ENCODE results near the gene MAPK11.
A peak's percentile ranks its signal among the peaks of the same experiment; 100 is the strongest.
"Not testable (repeated sequence)": the region's sequence is repeated elsewhere in the genome, so short reads cannot be mapped to it uniquely, and the experiment has no call there.

MAPK11 gene

GRCh38 chr22:50275181-50276055 is 5.2 kb upstream of the MAPK11 start:
- DNase-seq, result no peak

GRCh38 chr22:50274771-50275170 is 4.6 kb upstream of the MAPK11 start:
- DNase-seq, result no peak

- peak; percentile 50 for DNase-seq
Observed at GRCh38 chr22:50274311-50274710, 4.1 kb upstream of the MAPK11 start.

DNA sequence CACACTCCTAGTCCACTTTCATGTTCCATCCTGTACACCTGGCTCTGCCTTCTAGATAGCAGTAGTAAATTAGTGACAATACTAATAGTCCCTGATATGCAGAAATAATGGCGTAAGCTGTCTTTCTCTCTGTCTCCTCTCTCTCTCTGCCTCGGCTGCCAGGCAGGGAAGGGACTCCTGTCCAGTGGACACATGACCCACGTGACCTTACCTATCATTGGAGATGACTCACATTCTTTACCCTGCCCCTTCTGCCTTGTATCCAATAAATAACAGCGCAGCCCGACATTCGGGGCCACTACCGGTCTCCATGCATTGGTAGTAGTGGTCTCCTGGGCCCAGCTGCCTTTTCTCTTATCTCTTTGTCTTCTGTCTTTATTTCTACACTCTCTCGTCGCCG is 3.6 kb upstream of the MAPK11 start:
- DNase-seq, result not testable (repeated sequence)

- not testable (repeated sequence) for DNase-seq
Observed at GRCh38 chr22:50273352-50273751, 3.2 kb upstream of the MAPK11 start.

DNA sequence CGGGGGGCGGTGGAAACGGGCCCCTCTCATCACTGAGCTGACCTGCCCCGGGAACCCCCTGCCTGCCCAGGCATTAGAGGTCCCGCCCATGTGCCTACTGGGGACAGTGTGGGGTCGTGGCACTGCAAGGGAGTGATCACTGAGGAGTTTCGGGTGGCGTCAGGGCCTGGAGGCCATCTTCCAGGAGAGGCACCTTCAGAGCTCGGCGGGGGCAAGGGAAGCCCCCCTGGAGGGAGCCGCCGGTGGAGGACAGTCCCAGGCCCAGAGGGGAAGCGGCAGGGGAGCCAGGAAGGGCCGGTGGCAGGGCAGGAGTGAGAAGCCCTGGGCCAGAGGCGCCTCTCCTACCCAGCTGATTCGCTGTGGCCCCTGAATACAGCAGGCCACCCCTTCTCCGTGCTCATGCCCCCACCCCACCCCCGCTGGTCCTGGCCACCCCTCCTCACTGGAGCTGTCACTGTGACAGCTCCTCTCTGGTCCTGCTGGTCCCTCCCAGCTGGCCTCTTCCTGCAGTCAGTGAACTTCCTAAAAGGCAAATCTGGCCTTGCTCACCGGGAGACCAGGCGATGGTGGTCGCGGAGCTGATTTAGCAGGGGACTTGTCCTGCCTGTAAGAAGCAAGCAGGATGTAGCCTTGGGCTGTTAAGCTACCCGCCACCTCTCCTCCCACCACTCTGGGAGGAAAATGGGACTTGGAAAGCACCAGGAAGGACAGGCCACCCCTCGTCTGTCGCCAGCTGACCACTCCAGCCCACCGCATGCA is 2.0 kb upstream of the MAPK11 start:
- no peak for DNase-seq

DNA sequence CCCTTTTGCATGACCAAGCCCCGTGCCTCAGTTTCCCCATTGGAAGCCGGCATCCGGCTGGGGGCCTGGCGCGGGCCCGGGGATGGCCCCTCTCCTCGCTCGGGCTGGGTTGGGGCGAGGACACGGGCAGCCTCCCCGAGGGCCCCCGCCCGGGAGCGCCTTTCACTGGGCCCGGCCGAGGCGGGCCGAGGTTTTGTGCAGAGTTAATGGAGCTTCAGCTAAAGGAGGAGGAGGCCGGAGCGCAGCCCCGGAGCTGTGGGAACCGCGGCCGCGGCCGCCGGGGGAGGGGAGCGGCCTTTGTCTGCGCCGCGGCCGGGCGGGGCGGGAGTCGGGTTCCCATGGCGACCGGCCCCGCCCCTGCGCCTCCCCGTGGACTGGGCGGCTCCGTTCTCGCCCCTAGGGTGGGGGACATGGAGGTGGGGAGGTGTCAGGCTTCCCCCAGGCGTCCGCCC is 1.4 kb upstream of the MAPK11 start:
- peak; percentile 75 for DNase-seq

DNA sequence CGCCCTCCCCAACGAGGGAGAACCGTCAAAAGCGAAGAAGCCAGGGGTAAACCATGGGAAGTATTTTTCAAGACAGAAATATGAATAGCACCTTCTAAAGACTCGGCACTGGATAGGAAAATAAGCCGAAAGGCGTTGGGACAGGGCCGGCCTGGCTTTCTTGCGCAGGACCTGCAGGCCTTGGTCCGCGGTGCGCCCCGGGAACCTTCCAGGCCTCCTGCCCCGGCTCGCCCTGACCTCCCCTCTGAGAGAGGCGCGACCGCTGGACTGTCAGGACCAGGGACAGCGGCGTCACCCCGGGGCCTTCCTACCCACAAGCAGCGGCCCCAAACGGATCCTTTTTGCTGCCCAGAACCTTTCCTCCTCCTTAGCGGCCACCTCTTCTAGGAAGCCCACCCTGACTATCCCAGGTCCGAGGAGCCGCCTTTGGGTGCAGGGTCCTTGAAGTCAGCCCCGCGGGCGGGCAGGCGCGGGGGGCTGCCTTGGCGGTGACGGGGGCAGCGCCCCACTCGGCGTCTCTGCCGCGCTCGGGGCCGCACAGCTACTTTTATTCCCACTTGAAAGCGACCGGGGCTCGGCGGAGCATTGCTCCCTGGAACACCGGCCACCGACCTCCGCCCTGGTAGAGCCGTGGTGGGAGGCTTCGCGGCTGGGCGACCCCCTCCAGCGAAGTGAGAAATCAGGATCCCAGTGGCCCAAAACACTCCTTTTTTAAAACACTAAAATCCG is 650 bp upstream of the MAPK11 start:
- DNase-seq, result no peak

DNA sequence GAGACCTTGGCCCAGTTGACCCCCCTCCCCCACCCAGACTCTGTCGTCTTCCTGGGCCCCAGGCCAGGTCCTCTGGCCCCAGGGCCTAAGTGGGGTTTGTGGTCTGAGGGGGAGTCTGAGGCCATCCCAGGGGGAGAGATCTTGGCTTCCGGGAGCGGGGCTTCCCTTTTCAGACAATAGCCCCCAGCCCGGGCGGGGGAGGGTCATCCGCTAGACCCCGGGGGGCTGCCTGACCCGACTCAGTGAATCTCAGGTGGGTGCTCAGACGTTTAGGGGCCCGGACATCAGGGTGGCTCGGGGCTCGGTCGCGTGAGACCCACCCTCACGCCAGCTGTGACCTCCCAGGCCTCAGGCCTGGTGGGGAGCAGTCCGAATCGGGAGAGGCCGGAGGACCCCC is 609 bp downstream of the MAPK11 start:
- no peak for DNase-seq

GRCh38 chr22:50268655-50269113 is 1.5 kb downstream of the MAPK11 start:
- DNase-seq, result no peak

GRCh38 chr22:50267591-50268390 is 2.4 kb downstream of the MAPK11 start:
- no peak for DNase-seq

- no peak for DNase-seq
Observed at GRCh38 chr22:50266994-50267393, 3.2 kb downstream of the MAPK11 start.

DNA sequence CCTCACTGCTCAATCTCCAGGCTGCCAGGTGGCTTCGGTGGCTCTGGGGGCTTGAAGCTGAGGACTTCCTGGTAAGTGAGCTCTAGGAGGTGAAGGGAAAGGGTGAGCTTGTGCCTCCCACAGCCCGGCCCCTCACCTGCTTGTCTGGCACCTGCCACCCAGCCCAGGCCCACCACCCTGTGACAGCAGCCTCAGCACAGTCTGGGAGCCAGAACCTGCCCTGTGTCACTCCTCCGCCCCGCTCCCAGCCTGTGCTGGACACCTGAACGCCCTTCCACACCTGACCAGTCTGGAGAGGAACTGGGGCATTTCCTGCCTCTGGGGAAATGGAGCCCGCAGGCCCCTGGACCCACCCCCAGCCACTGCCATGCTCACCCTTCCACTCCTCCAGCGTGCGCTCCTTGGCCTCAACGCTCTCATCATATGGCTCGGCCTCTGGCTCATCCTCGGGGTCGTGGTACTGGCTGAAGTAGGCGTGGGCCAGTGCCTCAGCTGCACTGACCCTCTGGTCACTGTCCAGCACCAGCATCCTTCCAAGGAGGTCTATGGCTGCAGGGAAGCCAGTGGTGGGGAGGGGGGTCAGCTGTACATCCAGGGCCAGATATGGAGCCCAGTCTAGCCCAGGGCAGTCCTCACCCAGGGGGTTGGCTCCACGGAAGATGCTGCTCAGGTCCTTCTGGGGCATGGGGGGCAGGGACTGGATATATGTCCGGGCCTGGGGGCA is 5.1 kb downstream of the MAPK11 start:
- DNase-seq, result no peak

DNA sequence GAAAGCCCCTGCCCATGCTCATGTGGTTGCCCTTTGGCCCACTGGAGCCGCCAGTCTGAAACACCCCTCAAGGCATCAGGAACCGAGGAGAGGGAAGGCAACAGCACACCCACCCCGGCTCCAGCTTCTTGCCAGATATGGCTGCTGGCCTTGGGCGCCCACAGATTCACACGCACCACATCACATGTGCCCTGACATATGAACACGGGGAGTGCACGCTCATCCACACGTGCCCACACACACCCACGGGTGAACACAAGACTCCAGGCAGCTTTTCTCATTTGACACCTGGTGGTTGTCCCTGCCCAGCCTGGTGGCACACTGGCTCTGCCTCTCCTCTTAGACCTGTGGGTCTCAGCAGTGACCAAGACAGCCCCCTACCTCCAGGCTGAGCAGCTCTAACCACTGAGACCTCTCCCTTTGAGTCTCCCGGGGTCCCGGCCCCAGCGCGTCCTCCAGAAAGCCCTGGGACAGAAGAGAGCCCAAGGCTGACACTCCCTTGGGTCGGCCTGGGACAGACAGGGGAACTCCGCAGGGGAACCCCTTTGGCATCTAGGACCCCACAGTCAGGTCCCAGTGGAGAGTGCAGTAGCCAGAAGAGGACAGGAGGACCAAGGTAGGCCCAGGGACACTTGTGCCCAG is 6.0 kb downstream of the MAPK11 start:
- DNase-seq, result no peak

- no peak for DNase-seq
Observed at GRCh38 chr22:50262973-50263617, 7.1 kb downstream of the MAPK11 start.

GRCh38 chr22:50262460-50262911 is 7.7 kb downstream of the MAPK11 start:
- no peak for DNase-seq

- no peak for DNase-seq
Observed at GRCh38 chr22:50261615-50262459, 8.3 kb downstream of the MAPK11 start, which contains the start of gene MAPK12. TSS of gene MAPK12 (minus strand) at chr22:50261683. CDS start at chr22:50261509, 174 bp downstream.

GRCh38 chr22:50260801-50261614 is 9.2 kb downstream of the MAPK11 start:
- peak; percentile 41 for DNase-seq

GRCh38 chr22:50260434-50260800 is 9.8 kb downstream of the MAPK11 start:
- no peak for DNase-seq

Measured in NCI-H1436 (cell line).